Activated naive CD8-positive, alpha-beta T cell treated with anti-CD3 and anti-CD28 coated beads, Interleukin-2, amount 10 ng/mL, durations not matched to agents 7 days and 5 days (primary cell): Measurements from ENCODE around the gene TM2D1. TPM values are rescaled to one million over a fixed set of nuclear protein-coding genes. Genes with fewer than 3 reads are reported as not detected.

Experiments
- ATAC-seq: fragments of 150-1000 bp; cut with Tn5 transposase; one replicate; pipeline ENCODE4 v1.10.0; 2021; ENCODE audit warnings: low read depth, moderate library complexity
- POLR2A ChIA-PET: fragments of 350-600 bp; sonication (Branson Sonifier 250); formaldehyde crosslinking; loops from one replicate; lab custom pipeline; 2021; ENCODE audit warnings: antibody characterized with exemption; lab: Charles Lee
- DNase-seq: peaks from one replicate; pipeline ENCODE4 v3.0.0; 2021
- H3K27ac Mint-ChIP-seq: one replicate; pipeline ENCODE4 v1.8.0; 2022; ENCODE audit warnings: mild to moderate bottlenecking, mixed read lengths
- H3K27me3 Mint-ChIP-seq: one replicate; pipeline ENCODE4 v1.8.0; 2022; ENCODE audit warnings: mild to moderate bottlenecking, moderate library complexity, mixed read lengths
- H3K36me3 Mint-ChIP-seq: one replicate; pipeline ENCODE4 v1.8.0; 2021; ENCODE audit warnings: mild to moderate bottlenecking, mixed read lengths
- H3K4me1 Mint-ChIP-seq: one replicate; pipeline ENCODE4 v1.8.0; 2021; ENCODE audit warnings: mixed read lengths
- H3K4me3 Mint-ChIP-seq: one replicate; pipeline ENCODE4 v1.8.0; 2022; ENCODE audit warnings: mild to moderate bottlenecking, moderate library complexity, mixed read lengths
- H3K9me3 Mint-ChIP-seq: one replicate; pipeline ENCODE4 v1.8.0; 2021; ENCODE audit warnings: mixed read lengths
- total RNA-seq, 2 experiments: library from RNA; stranded (reverse); gene quantifications; one replicate each; pipeline ENCODE4 v1.2.3, GENCODE V29; 2021

The TM2D1 gene
- 10 to 100 TPM; 37.7 to 43.8 TPM for total RNA-seq

DNA sequence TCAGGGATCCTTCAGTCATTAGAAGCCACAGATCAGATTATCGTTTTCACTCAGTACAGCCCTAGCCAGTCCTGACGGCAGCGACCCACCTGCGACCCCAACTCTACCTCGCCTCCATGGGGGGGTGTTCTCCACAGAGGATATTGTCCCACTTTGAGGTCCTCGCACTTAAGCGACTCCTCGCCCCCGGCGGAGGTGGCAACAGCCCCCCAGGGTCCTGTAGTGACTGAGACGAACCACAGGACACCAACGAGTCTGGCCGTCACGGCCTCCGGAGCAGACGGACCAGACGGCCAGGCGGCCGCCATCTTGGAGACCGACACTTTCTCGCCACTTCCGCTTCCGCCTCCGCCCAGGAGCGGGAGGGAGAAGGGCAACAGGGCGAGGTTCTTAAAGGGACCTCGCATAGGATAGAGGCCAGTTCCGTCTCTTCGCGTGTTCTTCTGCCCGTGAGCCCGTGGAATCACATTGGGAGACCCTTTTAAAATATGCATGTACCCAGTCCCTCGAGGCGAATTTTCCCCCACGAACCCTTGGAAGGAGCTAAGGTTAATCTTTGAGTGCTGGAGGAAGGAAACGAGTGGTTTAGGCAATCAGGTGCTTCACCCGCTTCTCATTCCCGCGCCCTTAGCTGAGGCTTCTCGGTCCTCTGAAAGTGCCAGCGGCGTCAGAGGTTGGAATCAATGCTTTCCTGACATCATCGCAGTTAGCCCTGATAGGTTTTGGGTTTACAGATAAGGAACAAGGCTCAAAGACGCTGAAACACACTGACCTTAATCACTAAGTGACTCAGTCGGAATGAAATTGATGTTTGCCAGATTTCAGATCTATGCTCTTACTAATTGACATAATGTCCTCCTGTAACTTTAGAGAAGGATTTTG is at the start of gene TM2D1:
TM2D1 (minus strand) TSS at position 329 of the 882 bp plus-strand sequence; CDS start at position 308, 21 bp downstream.
- Mint-ChIP-seq H3K27ac (peak within 1 kb of the TSS; percentile 96), H3K4me1 (peaks cover 16% of the 10 kb centered on the region), H3K27me3 (no peaks in the 10 kb centered on the region), H3K36me3 (peaks cover 7% of the 10 kb centered on the region), H3K9me3 (no peaks in the 10 kb centered on the region), H3K4me3 (peak within 1 kb of the TSS; percentile 91)
- POLR2A ChIA-PET: interaction anchor here (0.6 to 1.2 kb wide), 6 partner anchors 10 to 648 kb away, joined by 3 to 14 read pairs (median 4); partner anchors contain the start of gene PATJ
- ATAC-seq (peak; percentile 94), DNase-seq (peak; percentile 91)

GRCh38 chr1:61770131-61770530 is 45.2 kb upstream of the TM2D1 start:
- Mint-ChIP-seq H3K9me3 (no peaks in the 10 kb centered on the region), H3K27ac (no peak overlapping the region), H3K4me3 (no peak overlapping the region), H3K27me3 (no peaks in the 10 kb centered on the region), H3K4me1 (peaks cover 3% of the 10 kb centered on the region), H3K36me3 (peaks cover 18% of the 10 kb centered on the region)
- no peak for DNase-seq
- no peak for ATAC-seq
- POLR2A ChIA-PET: no interaction called here

DNA sequence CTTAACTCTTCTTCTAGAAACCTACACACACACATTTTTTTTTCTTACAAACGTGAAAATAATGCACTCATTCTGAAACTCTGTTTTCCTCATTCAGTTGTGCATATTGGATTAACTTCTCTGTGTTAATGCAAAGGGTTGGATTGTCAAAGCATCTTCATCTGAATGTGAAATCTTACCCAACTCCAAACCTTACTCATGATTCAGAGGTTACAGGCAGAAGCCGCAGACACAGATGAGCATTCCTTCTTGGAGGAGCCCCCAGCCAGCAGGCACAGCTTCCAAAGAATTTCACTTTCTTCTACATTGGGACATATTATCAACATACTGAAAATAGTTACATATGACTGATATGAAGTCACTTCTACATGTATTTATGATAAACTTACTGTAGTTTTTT is 33.0 kb upstream of the TM2D1 start:
- H3K4me3 Mint-ChIP-seq: no peak overlapping the region
- DNase-seq: no peak
- H3K27me3 Mint-ChIP-seq: no peaks in the 10 kb centered on the region
- no peak overlapping the region for H3K27ac Mint-ChIP-seq
- no peaks in the 10 kb centered on the region for H3K9me3 Mint-ChIP-seq
- H3K4me1 Mint-ChIP-seq: peaks cover 6% of the 10 kb centered on the region
- POLR2A ChIA-PET: no interaction called here
- ATAC-seq: no peak
- H3K36me3 Mint-ChIP-seq: peaks cover 4% of the 10 kb centered on the region

GRCh38 chr1:61756773-61757172 is 31.8 kb upstream of the TM2D1 start:
- Mint-ChIP-seq H3K9me3 (no peaks in the 10 kb centered on the region), H3K36me3 (peaks cover 4% of the 10 kb centered on the region), H3K4me3 (no peak overlapping the region), H3K27ac (no peak overlapping the region), H3K27me3 (no peaks in the 10 kb centered on the region), H3K4me1 (peaks cover 6% of the 10 kb centered on the region)
- ATAC-seq (no peak), DNase-seq (no peak)
- POLR2A ChIA-PET: no interaction called here

GRCh38 chr1:61754545-61754944 is 29.6 kb upstream of the TM2D1 start:
- no peaks in the 10 kb centered on the region for H3K9me3 Mint-ChIP-seq
- ATAC-seq (no peak), DNase-seq (no peak)
- no peaks in the 10 kb centered on the region for H3K27me3 Mint-ChIP-seq
- peaks cover 8% of the 10 kb centered on the region for H3K4me1 Mint-ChIP-seq
- H3K36me3 Mint-ChIP-seq: peaks cover 4% of the 10 kb centered on the region
- POLR2A ChIA-PET: no interaction called here
- H3K27ac Mint-ChIP-seq: no peak overlapping the region
- H3K4me3 Mint-ChIP-seq: no peak overlapping the region

- H3K27ac Mint-ChIP-seq: no peak overlapping the region
- no peaks in the 10 kb centered on the region for H3K9me3 Mint-ChIP-seq
- peaks cover 4% of the 10 kb centered on the region for H3K36me3 Mint-ChIP-seq
- peaks cover 8% of the 10 kb centered on the region for H3K4me1 Mint-ChIP-seq
- POLR2A ChIA-PET: no interaction called here
- no peaks in the 10 kb centered on the region for H3K27me3 Mint-ChIP-seq
- DNase-seq (no peak), ATAC-seq (no peak)
- H3K4me3 Mint-ChIP-seq: no peak overlapping the region
These were observed 29.1 kb upstream of the TM2D1 start for GRCh38 chr1:61753998-61754508.

DNA sequence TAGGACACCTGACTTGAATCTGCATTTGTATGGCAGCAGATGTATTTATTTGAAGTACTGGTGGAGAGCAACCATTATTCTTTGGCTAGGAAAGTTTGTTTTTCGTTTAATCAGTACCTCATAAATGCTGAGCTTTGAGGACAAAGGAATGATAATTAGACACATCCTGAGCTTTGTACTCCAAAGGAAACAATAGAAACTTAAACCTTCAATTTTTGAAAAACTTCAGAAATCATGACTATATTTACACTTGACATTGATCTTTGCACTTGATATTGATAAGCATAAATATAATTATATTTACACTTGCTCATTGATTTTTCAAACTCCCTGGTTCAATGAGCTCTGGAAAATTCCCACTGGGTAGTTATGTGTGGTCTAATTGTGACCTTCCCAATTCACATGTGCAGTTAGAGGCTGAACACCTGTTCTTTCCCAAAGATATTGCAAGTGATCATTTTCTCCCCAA is 28.0 kb upstream of the TM2D1 start:
- Mint-ChIP-seq H3K9me3 (no peaks in the 10 kb centered on the region), H3K36me3 (peaks cover 4% of the 10 kb centered on the region), H3K27me3 (no peaks in the 10 kb centered on the region), H3K4me3 (no peak overlapping the region), H3K27ac (no peak overlapping the region), H3K4me1 (peaks cover 6% of the 10 kb centered on the region)
- POLR2A ChIA-PET: no interaction called here
- no peak for DNase-seq
- ATAC-seq: no peak

- DNase-seq (no peak), ATAC-seq (no peak)
- Mint-ChIP-seq H3K27me3 (no peaks in the 10 kb centered on the region), H3K9me3 (no peaks in the 10 kb centered on the region), H3K27ac (no peak overlapping the region), H3K36me3 (peaks cover 8% of the 10 kb centered on the region), H3K4me1 (peaks cover 8% of the 10 kb centered on the region), H3K4me3 (no peak overlapping the region)
- POLR2A ChIA-PET: no interaction called here
These were observed 24.6 kb upstream of the TM2D1 start for GRCh38 chr1:61749574-61749973.

GRCh38 chr1:61748566-61748965 is 23.6 kb upstream of the TM2D1 start:
- Mint-ChIP-seq H3K27me3 (no peaks in the 10 kb centered on the region), H3K4me1 (peaks cover 7% of the 10 kb centered on the region), H3K36me3 (peaks cover 4% of the 10 kb centered on the region), H3K9me3 (no peaks in the 10 kb centered on the region), H3K4me3 (no peak overlapping the region), H3K27ac (no peak overlapping the region)
- POLR2A ChIA-PET: no interaction called here
- DNase-seq (no peak), ATAC-seq (no peak)

GRCh38 chr1:61746813-61747212 is 21.9 kb upstream of the TM2D1 start:
- DNase-seq: no peak
- peaks cover 4% of the 10 kb centered on the region for H3K36me3 Mint-ChIP-seq
- peaks cover 10% of the 10 kb centered on the region for H3K4me1 Mint-ChIP-seq
- POLR2A ChIA-PET: no interaction called here
- H3K27ac Mint-ChIP-seq: no peak overlapping the region
- no peaks in the 10 kb centered on the region for H3K9me3 Mint-ChIP-seq
- H3K27me3 Mint-ChIP-seq: no peaks in the 10 kb centered on the region
- H3K4me3 Mint-ChIP-seq: no peak overlapping the region
- no peak for ATAC-seq

DNA sequence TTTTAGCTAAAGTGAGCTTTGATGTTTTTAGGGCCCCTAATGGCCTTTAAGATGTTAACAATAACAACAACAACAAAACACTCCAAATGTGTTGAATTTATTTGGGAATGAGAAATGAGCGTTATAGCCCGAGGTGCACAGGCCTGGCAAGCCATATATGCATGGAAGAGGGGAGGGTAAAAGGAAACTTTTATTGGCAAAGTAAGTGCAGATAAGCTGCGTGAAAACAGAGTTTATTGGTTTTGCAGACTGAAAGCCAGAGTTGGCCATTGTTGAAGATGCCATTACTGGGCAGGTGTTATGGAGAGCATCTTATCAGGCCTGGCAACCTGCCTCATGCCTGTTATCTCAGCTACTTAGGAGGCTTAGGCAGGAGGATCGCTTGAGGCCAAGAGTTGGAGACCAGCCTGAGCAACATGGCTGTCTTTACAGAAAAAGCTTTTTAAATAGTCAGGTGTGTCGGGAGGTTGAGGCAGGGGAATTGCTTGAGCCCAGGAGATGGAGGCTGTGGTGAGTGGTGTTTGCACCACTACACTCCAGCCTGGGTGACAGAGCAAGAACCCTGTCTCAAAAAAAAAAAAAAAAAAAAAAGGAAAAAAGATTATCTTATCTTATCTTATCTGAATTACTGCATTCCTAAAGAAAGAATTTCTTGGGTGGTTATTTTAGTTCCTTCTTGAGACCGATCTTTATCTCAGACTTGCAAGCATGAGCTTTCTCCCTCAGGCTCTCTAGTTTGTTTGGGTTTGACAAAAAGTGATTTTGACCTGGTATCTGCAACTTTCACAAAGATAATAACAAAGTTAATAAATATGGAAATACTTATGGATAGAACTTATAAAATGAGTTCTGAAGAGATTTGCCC is 19.0 kb upstream of the TM2D1 start:
- Mint-ChIP-seq H3K4me3 (peak overlapping the region; percentile 66), H3K27me3 (no peaks in the 10 kb centered on the region), H3K9me3 (no peaks in the 10 kb centered on the region), H3K4me1 (peaks cover 15% of the 10 kb centered on the region), H3K27ac (no peak overlapping the region), H3K36me3 (peaks cover 4% of the 10 kb centered on the region)
- no peak for DNase-seq
- POLR2A ChIA-PET: interaction anchor here (0.7 to 3.0 kb wide), 2 partner anchors 19 to 39 kb away, joined by 4 to 14 read pairs; partner anchors contain the start of gene TM2D1
- no peak for ATAC-seq

DNA sequence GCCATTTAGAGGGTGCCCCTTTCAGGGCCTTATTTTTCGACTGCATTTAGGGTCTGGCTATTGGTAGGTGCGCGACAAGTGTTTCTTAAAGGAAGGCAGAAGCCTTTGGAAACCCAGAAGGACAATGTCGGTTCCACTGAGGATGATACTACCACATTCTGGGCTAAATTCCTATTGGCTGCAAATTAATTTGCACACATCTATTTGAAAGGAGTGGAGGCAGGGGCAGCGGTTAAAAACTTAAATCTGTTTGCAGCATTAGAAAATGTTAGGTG is 18.4 kb upstream of the TM2D1 start:
- peaks cover 15% of the 10 kb centered on the region for H3K4me1 Mint-ChIP-seq
- H3K4me3 Mint-ChIP-seq: peak overlapping the region; percentile 66
- DNase-seq: no peak
- POLR2A ChIA-PET: interaction anchor here (0.7 to 3.0 kb wide), 2 partner anchors 18 to 39 kb away, joined by 4 to 14 read pairs; partner anchors contain the start of gene TM2D1
- H3K27me3 Mint-ChIP-seq: no peaks in the 10 kb centered on the region
- H3K36me3 Mint-ChIP-seq: peaks cover 4% of the 10 kb centered on the region
- peak overlapping the region; percentile 18 for H3K27ac Mint-ChIP-seq
- ATAC-seq: no peak
- no peaks in the 10 kb centered on the region for H3K9me3 Mint-ChIP-seq
